Measurements from ENCODE around the gene TMEM41B.

The TMEM41B gene

GRCh38 chr11:9344061-9344680 is 29.8 kb upstream of the TMEM41B start:
- no peaks in the 10 kb centered on the region for H3K9me2 ChIP-seq (replicated peaks; ENCODE audit: insufficient read depth, low read length)
- H3K27me3 ChIP-seq (ENCODE audit: low read length) = no peaks in the 10 kb centered on the region
- H3K9me3 ChIP-seq (ENCODE audit: insufficient read depth, low read length) = no peaks in the 10 kb centered on the region
- H3K9ac ChIP-seq (ENCODE audit: low read length) = no peak overlapping the region
- no peaks in the 10 kb centered on the region for H3F3A ChIP-seq (ENCODE audit: insufficient read depth)
- H3K4me2 ChIP-seq (ENCODE audit: low read depth, low read length, poor library complexity, severe bottlenecking) = no peak overlapping the region
- no peak overlapping the region for H3K27ac ChIP-seq (ENCODE audit: low read depth, low read length)
- H3K4me3 ChIP-seq (ENCODE audit: insufficient read depth, low read length, poor library complexity, severe bottlenecking) = no peak overlapping the region
- TF ChIP-seq EZH2phosphoT487 (conservative IDR thresholded peaks at IDR 0.05; ENCODE audit: low read length) (no peak), CTCF (IDR thresholded peaks at IDR 0.05; ENCODE audit: insufficient read depth, low read length, poor library complexity, severe bottlenecking) (no peak)
- H2AFZ ChIP-seq (ENCODE audit: low read depth, low read length, severe bottlenecking) = no peak overlapping the region
- H3K79me2 ChIP-seq (ENCODE audit: insufficient read depth, low read length) = no peaks in the 10 kb centered on the region
- H4K20me1 ChIP-seq (ENCODE audit: low read depth, low read length) = no peaks in the 10 kb centered on the region
- no peaks in the 10 kb centered on the region for H3K36me3 ChIP-seq (ENCODE audit: low read length)

GRCh38 chr11:9341638-9342178 is 27.3 kb upstream of the TMEM41B start:
- H3K36me3 ChIP-seq (ENCODE audit: low read length) = no peaks in the 10 kb centered on the region
- no peak overlapping the region for H3K27ac ChIP-seq (ENCODE audit: low read depth, low read length)
- H3K27me3 ChIP-seq (ENCODE audit: low read length) = no peaks in the 10 kb centered on the region
- H3F3A ChIP-seq (ENCODE audit: insufficient read depth) = no peaks in the 10 kb centered on the region
- H3K9ac ChIP-seq (ENCODE audit: low read length) = no peak overlapping the region
- no peak overlapping the region for H3K4me3 ChIP-seq (ENCODE audit: insufficient read depth, low read length, poor library complexity, severe bottlenecking)
- TF ChIP-seq EZH2phosphoT487 (conservative IDR thresholded peaks at IDR 0.05; ENCODE audit: low read length) (no peak), CTCF (IDR thresholded peaks at IDR 0.05; ENCODE audit: insufficient read depth, low read length, poor library complexity, severe bottlenecking) (no peak)
- H2AFZ ChIP-seq (ENCODE audit: low read depth, low read length, severe bottlenecking) = no peak overlapping the region
- H3K9me2 ChIP-seq (replicated peaks; ENCODE audit: insufficient read depth, low read length) = no peaks in the 10 kb centered on the region
- no peaks in the 10 kb centered on the region for H3K79me2 ChIP-seq (ENCODE audit: insufficient read depth, low read length)
- H3K9me3 ChIP-seq (ENCODE audit: insufficient read depth, low read length) = no peaks in the 10 kb centered on the region
- no peaks in the 10 kb centered on the region for H4K20me1 ChIP-seq (ENCODE audit: low read depth, low read length)
- no peak overlapping the region for H3K4me2 ChIP-seq (ENCODE audit: low read depth, low read length, poor library complexity, severe bottlenecking)

- no peaks in the 10 kb centered on the region for H3K27me3 ChIP-seq (ENCODE audit: low read length)
- no peak overlapping the region for H3K4me2 ChIP-seq (ENCODE audit: low read depth, low read length, poor library complexity, severe bottlenecking)
- no peaks in the 10 kb centered on the region for H4K20me1 ChIP-seq (ENCODE audit: low read depth, low read length)
- no peak overlapping the region for H3K27ac ChIP-seq (ENCODE audit: low read depth, low read length)
- H2AFZ ChIP-seq (ENCODE audit: low read depth, low read length, severe bottlenecking) = no peak overlapping the region
- H3K4me3 ChIP-seq (ENCODE audit: insufficient read depth, low read length, poor library complexity, severe bottlenecking) = no peak overlapping the region
- H3K79me2 ChIP-seq (ENCODE audit: insufficient read depth, low read length) = no peaks in the 10 kb centered on the region
- no peak overlapping the region for H3K9ac ChIP-seq (ENCODE audit: low read length)
- H3K36me3 ChIP-seq (ENCODE audit: low read length) = no peaks in the 10 kb centered on the region
- no peaks in the 10 kb centered on the region for H3K9me3 ChIP-seq (ENCODE audit: insufficient read depth, low read length)
- TF ChIP-seq EZH2phosphoT487 (conservative IDR thresholded peaks at IDR 0.05; ENCODE audit: low read length) = no peak
- TF ChIP-seq CTCF (IDR thresholded peaks at IDR 0.05; ENCODE audit: insufficient read depth, low read length, poor library complexity, severe bottlenecking) = no peak
- H3K9me2 ChIP-seq (replicated peaks; ENCODE audit: insufficient read depth, low read length) = no peaks in the 10 kb centered on the region
- H3F3A ChIP-seq (ENCODE audit: insufficient read depth) = no peaks in the 10 kb centered on the region
These were observed 18.3 kb upstream of the TMEM41B start for GRCh38 chr11:9332655-9333054.
